ENCODE data around the gene PLCL1. TPM values are rescaled to one million over a fixed set of nuclear protein-coding genes. Genes with fewer than 3 reads are reported as not detected.

PLCL1 gene
- total RNA-seq, 1 experiment from 2014 or later: 1.6 TPM

GRCh38 chr2:197862246-197862955, 58.0 kb downstream of the PLCL1 start:
- no peaks in the 10 kb centered on the region for H3K9me3 Mint-ChIP-seq (ENCODE audit: unreplicated experiment)
- H3K27ac Mint-ChIP-seq (ENCODE audit: unreplicated experiment): no peak overlapping the region
- peaks cover 8% of the 10 kb centered on the region for H3K4me1 Mint-ChIP-seq (ENCODE audit: low read depth, unreplicated experiment)
- TF ChIP-seq CTCF (IDR thresholded peaks at IDR 0.05; ENCODE audit: insufficient read depth in 1 of 2, low read depth in 1 of 2, low read length in 1 of 2, severe bottlenecking in 1 of 2, unreplicated experiment in 1 of 2): no peak
- H3K27me3 ChIP-seq (replicated peaks; ENCODE audit: control insufficient read depth, insufficient read depth, low read length): no peaks in the 10 kb centered on the region
- H3K4me1 ChIP-seq: no peaks in the 10 kb centered on the region
- H3K9me3 ChIP-seq: no peaks in the 10 kb centered on the region
- POLR2A ChIA-PET: no interaction called here
- H3K27me3 Mint-ChIP-seq (ENCODE audit: insufficient read depth, unreplicated experiment): no peaks in the 10 kb centered on the region
- no peak for DNase-seq
- H3K4me3 Mint-ChIP-seq (ENCODE audit: unreplicated experiment): no peak overlapping the region
- BruUV-seq (replicated peaks): no TSS peak
- intact Hi-C loops (cut with micrococcal nuclease; ENCODE audit: unreplicated experiment): no loop called here
- no peaks in the 10 kb centered on the region for H3K36me3 ChIP-seq (ENCODE audit: control insufficient read depth, insufficient read depth, low read length)
- no peak overlapping the region for H3K4me3 ChIP-seq (ENCODE audit: low read depth, low read length)
- CTCF ChIA-PET: no interaction called here
- peaks cover 4% of the 10 kb centered on the region for H3K36me3 Mint-ChIP-seq (ENCODE audit: insufficient read depth, unreplicated experiment)

GRCh38 chr2:197863744-197864143, 59.4 kb downstream of the PLCL1 start:
- POLR2A ChIA-PET: no interaction called here
- Histone ChIP-seq H3K4me1 (no peaks in the 10 kb centered on the region), H3K4me3 (ENCODE audit: low read depth, low read length) (no peak overlapping the region), H3K9me3 (no peaks in the 10 kb centered on the region), H3K36me3 (ENCODE audit: control insufficient read depth, insufficient read depth, low read length) (no peaks in the 10 kb centered on the region), H3K27me3 (replicated peaks; ENCODE audit: control insufficient read depth, insufficient read depth, low read length) (no peaks in the 10 kb centered on the region)
- no peak overlapping the region for H3K4me3 Mint-ChIP-seq (ENCODE audit: unreplicated experiment)
- H3K27me3 Mint-ChIP-seq (ENCODE audit: insufficient read depth, unreplicated experiment): no peaks in the 10 kb centered on the region
- no peak for TF ChIP-seq CTCF (IDR thresholded peaks at IDR 0.05; ENCODE audit: insufficient read depth in 1 of 2, low read depth in 1 of 2, low read length in 1 of 2, severe bottlenecking in 1 of 2, unreplicated experiment in 1 of 2)
- peaks cover 8% of the 10 kb centered on the region for H3K4me1 Mint-ChIP-seq (ENCODE audit: low read depth, unreplicated experiment)
- no peaks in the 10 kb centered on the region for H3K9me3 Mint-ChIP-seq (ENCODE audit: unreplicated experiment)
- intact Hi-C loops (cut with micrococcal nuclease; ENCODE audit: unreplicated experiment): no loop called here
- H3K27ac Mint-ChIP-seq (ENCODE audit: unreplicated experiment): no peak overlapping the region
- BruUV-seq (replicated peaks): no TSS peak
- CTCF ChIA-PET: no interaction called here
- no peak for DNase-seq
- no peaks in the 10 kb centered on the region for H3K36me3 Mint-ChIP-seq (ENCODE audit: insufficient read depth, unreplicated experiment)

GRCh38 chr2:197866455-197866854, 62.1 kb downstream of the PLCL1 start:
- peaks cover 8% of the 10 kb centered on the region for H3K4me1 Mint-ChIP-seq (ENCODE audit: low read depth, unreplicated experiment)
- BruUV-seq (replicated peaks): no TSS peak
- H3K27me3 Mint-ChIP-seq (ENCODE audit: insufficient read depth, unreplicated experiment): no peaks in the 10 kb centered on the region
- H3K9me3 Mint-ChIP-seq (ENCODE audit: unreplicated experiment): no peaks in the 10 kb centered on the region
- ChIA-PET CTCF (no interaction called here), POLR2A (no interaction called here)
- Histone ChIP-seq H3K27me3 (replicated peaks; ENCODE audit: control insufficient read depth, insufficient read depth, low read length) (no peaks in the 10 kb centered on the region), H3K36me3 (ENCODE audit: control insufficient read depth, insufficient read depth, low read length) (no peaks in the 10 kb centered on the region), H3K4me3 (ENCODE audit: low read depth, low read length) (no peak overlapping the region), H3K4me1 (peaks cover 7% of the 10 kb centered on the region; the same call in 1 of the 2 replicates), H3K9me3 (no peaks in the 10 kb centered on the region)
- TF ChIP-seq CTCF (IDR thresholded peaks at IDR 0.05; ENCODE audit: insufficient read depth in 1 of 2, low read depth in 1 of 2, low read length in 1 of 2, severe bottlenecking in 1 of 2, unreplicated experiment in 1 of 2): no peak
- no peaks in the 10 kb centered on the region for H3K36me3 Mint-ChIP-seq (ENCODE audit: insufficient read depth, unreplicated experiment)
- no peak overlapping the region for H3K27ac Mint-ChIP-seq (ENCODE audit: unreplicated experiment)
- no peak overlapping the region for H3K4me3 Mint-ChIP-seq (ENCODE audit: unreplicated experiment)
- DNase-seq: no peak
- intact Hi-C loops (cut with micrococcal nuclease; ENCODE audit: unreplicated experiment): no loop called here
